A549 (cell line): ENCODE data around the gene TBX6.

ENCODE experiments used
- CEBPB ChIP-seq, 2 experiments: fragments of >200 bp in 1 of 2; sonication (Bioruptor Twin) in 1 of 2; formaldehyde crosslinking in 1 of 2; IDR thresholded peaks; 2 replicates each; pipeline ENCODE4 v1.6.1; 2012 to 2016
- JUN ChIP-seq, 2 experiments: fragments of >200 bp; sonication (Bioruptor Twin); formaldehyde crosslinking; IDR thresholded peaks; 2 replicates in 1 of 2; 3 replicates in 1 of 2; pipeline ENCODE4 v1.6.1; 2016 to 2017
- MAZ ChIP-seq: fragments of 150-350 bp; IDR thresholded peaks from 2 replicates; pipeline ENCODE4 v1.6.1; 2014; ENCODE audit warnings: antibody characterized with exemption, low read depth, low read length, borderline replicate concordance
- MYC ChIP-seq: IDR thresholded peaks from 2 replicates; pipeline ENCODE4 v1.6.1; 2012; ENCODE audit warnings: mild to moderate bottlenecking, inconsistent platforms, low read length, improper control_type of control experiment, borderline replicate concordance
- POLR2A ChIP-seq: IDR thresholded peaks from 2 replicates; pipeline ENCODE4 v1.6.1; 2012; ENCODE audit warnings: mild to moderate bottlenecking, low read length
- RAD21 ChIP-seq, 2 experiments: fragments of >200 bp in 1 of 2; sonication (Bioruptor Twin) in 1 of 2; formaldehyde crosslinking in 1 of 2; IDR thresholded peaks in 1 of 2; conservative IDR thresholded peaks in 1 of 2; 2 replicates in 1 of 2; 3 replicates in 1 of 2; pipeline ENCODE4 v1.6.1; 2012 to 2018; ENCODE audit warnings: inconsistent platforms in 1 of 2
- SMC3 ChIP-seq: fragments of >200 bp; sonication (Bioruptor Twin); formaldehyde crosslinking; IDR thresholded peaks from 3 replicates; pipeline ENCODE4 v1.6.1; 2018; ENCODE audit warnings: inconsistent platforms
- ZFP36 ChIP-seq: fragments of 450-650 bp; IDR thresholded peaks from 2 replicates; pipeline ENCODE4 v1.6.1; 2014; ENCODE audit warnings: borderline replicate concordance; ENCODE audit not compliant: partially characterized antibody
- TF ChIP-seq, protein P1 (sequence below): fragments of 200-600 bp; sonication (generic); IDR thresholded peaks from 2 replicates; pipeline ENCODE4 v1.6.1; 2016; ENCODE audit warnings: antibody characterized with exemption, mild to moderate bottlenecking, moderate library complexity
- TF ChIP-seq, protein P2 (sequence below): fragments of >200 bp; sonication (Bioruptor Twin); formaldehyde crosslinking; IDR thresholded peaks from 3 replicates; pipeline ENCODE4 v1.5.1; 2016

- no peak for TF ChIP-seq CEBPB (IDR thresholded peaks at IDR 0.05)
- TF ChIP-seq, protein P1, sequence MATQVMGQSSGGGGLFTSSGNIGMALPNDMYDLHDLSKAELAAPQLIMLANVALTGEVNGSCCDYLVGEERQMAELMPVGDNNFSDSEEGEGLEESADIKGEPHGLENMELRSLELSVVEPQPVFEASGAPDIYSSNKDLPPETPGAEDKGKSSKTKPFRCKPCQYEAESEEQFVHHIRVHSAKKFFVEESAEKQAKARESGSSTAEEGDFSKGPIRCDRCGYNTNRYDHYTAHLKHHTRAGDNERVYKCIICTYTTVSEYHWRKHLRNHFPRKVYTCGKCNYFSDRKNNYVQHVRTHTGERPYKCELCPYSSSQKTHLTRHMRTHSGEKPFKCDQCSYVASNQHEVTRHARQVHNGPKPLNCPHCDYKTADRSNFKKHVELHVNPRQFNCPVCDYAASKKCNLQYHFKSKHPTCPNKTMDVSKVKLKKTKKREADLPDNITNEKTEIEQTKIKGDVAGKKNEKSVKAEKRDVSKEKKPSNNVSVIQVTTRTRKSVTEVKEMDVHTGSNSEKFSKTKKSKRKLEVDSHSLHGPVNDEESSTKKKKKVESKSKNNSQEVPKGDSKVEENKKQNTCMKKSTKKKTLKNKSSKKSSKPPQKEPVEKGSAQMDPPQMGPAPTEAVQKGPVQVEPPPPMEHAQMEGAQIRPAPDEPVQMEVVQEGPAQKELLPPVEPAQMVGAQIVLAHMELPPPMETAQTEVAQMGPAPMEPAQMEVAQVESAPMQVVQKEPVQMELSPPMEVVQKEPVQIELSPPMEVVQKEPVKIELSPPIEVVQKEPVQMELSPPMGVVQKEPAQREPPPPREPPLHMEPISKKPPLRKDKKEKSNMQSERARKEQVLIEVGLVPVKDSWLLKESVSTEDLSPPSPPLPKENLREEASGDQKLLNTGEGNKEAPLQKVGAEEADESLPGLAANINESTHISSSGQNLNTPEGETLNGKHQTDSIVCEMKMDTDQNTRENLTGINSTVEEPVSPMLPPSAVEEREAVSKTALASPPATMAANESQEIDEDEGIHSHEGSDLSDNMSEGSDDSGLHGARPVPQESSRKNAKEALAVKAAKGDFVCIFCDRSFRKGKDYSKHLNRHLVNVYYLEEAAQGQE = no peak
- no peak for TF ChIP-seq JUN (IDR thresholded peaks at IDR 0.05)
- TF ChIP-seq, protein P2, sequence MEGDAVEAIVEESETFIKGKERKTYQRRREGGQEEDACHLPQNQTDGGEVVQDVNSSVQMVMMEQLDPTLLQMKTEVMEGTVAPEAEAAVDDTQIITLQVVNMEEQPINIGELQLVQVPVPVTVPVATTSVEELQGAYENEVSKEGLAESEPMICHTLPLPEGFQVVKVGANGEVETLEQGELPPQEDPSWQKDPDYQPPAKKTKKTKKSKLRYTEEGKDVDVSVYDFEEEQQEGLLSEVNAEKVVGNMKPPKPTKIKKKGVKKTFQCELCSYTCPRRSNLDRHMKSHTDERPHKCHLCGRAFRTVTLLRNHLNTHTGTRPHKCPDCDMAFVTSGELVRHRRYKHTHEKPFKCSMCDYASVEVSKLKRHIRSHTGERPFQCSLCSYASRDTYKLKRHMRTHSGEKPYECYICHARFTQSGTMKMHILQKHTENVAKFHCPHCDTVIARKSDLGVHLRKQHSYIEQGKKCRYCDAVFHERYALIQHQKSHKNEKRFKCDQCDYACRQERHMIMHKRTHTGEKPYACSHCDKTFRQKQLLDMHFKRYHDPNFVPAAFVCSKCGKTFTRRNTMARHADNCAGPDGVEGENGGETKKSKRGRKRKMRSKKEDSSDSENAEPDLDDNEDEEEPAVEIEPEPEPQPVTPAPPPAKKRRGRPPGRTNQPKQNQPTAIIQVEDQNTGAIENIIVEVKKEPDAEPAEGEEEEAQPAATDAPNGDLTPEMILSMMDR = no peak
- no peak for TF ChIP-seq MAZ
- no peak for TF ChIP-seq SMC3
- TF ChIP-seq ZFP36 = no peak
- TF ChIP-seq POLR2A = no peak
- no peak for TF ChIP-seq MYC
- TF ChIP-seq RAD21 (conservative IDR thresholded peaks at IDR 0.05 in 1 of 2, IDR thresholded peaks at IDR 0.05 in 1 of 2) = no peak
Measured at GRCh38 chr16:30110661-30111060, 18.9 kb upstream of the TBX6 start.
